ENCODE results near the gene CFDP1. TPM values are rescaled to one million over a fixed set of nuclear protein-coding genes. Genes with fewer than 3 reads are reported as not detected.
A peak's percentile ranks its signal among the peaks of the same experiment; 100 is the strongest.

The CFDP1 gene
- total and polyA plus RNA-seq, 2 of the 13 experiments (the other 11 are each of a cell fraction or from before 2014, with no cell fraction given) = 78.6 to 153 TPM

- no peak for TF ChIP-seq SP1 (IDR thresholded peaks at IDR 0.05)
- peak; percentile 66 for TF ChIP-seq SP1 (CRISPR knock-in tag; IDR thresholded peaks at IDR 0.05)
- no peak for TF ChIP-seq ZNF383 (CRISPR knock-in tag; IDR thresholded peaks at IDR 0.05; ENCODE audit: borderline replicate concordance)
- no peak for TF ChIP-seq ZNF761 (CRISPR knock-in tag; conservative IDR thresholded peaks at IDR 0.05)
- TF ChIP-seq FUBP1 (CRISPR knock-in tag; IDR thresholded peaks at IDR 0.05; ENCODE audit: borderline replicate concordance) = no peak
- peak; percentile 78; the same call in 1 of the 2 replicates for TF ChIP-seq RFXAP (CRISPR knock-in tag; IDR thresholded peaks at IDR 0.05; ENCODE audit: borderline replicate concordance)
- TF ChIP-seq ZNF562 (CRISPR knock-in tag; IDR thresholded peaks at IDR 0.05; ENCODE audit: borderline replicate concordance) = no peak
- TF ChIP-seq ATF5 (CRISPR knock-in tag; IDR thresholded peaks at IDR 0.05; ENCODE audit: low read depth) = no peak
- TF ChIP-seq CREB3 (CRISPR knock-in tag; IDR thresholded peaks at IDR 0.05) = no peak
- TF ChIP-seq ZNF883 (CRISPR knock-in tag; IDR thresholded peaks at IDR 0.05; ENCODE audit: not compliant biosample characterization) = peak; percentile 45
- TF ChIP-seq NR2C2 (CRISPR knock-in tag; IDR thresholded peaks at IDR 0.05; ENCODE audit: borderline replicate concordance) = peak; percentile 78; the same call in 1 of the 2 replicates
- TF ChIP-seq ZNF451 (CRISPR knock-in tag; IDR thresholded peaks at IDR 0.05) = peak; percentile 69
- peak; percentile 98 for TF ChIP-seq LCORL (IDR thresholded peaks at IDR 0.05)
- TF ChIP-seq LCORL (CRISPR knock-in tag; IDR thresholded peaks at IDR 0.05) = peak; percentile 88
- no peak for TF ChIP-seq PLSCR1 (CRISPR knock-in tag; IDR thresholded peaks at IDR 0.05; ENCODE audit: borderline replicate concordance)
- TF ChIP-seq NFRKB (IDR thresholded peaks at IDR 0.05) = no peak
- TF ChIP-seq PHF21A (CRISPR knock-in tag; IDR thresholded peaks at IDR 0.05) = peak; percentile 99
- TF ChIP-seq ZNF777 (CRISPR knock-in tag; IDR thresholded peaks at IDR 0.05) = peak; percentile 45; the same call in 1 of the 2 replicates
- peak; percentile 88; the same call in 1 of the 2 replicates for TF ChIP-seq ZFP90 (CRISPR knock-in tag; IDR thresholded peaks at IDR 0.05; ENCODE audit: borderline replicate concordance)
- no peak for TF ChIP-seq AHDC1 (CRISPR knock-in tag; IDR thresholded peaks at IDR 0.05; ENCODE audit: borderline replicate concordance)
Measured at GRCh38 chr16:75262104-75262799, 171.1 kb downstream of the CFDP1 start (continued).

Measured in HepG2 (cell line).